Kidney (tissue), 14 donors: ENCODE measurements around the gene VAC14. TPM values are rescaled to one million over a fixed set of nuclear protein-coding genes. Genes with fewer than 3 reads are reported as not detected.

ENCODE experiments used
- DNase-seq, 5 donors: peaks; one replicate each; pipeline ENCODE4 v3.0.0-alpha.2; 2013 to 2020
- FAIRE-seq: peaks from 2 replicates; lab custom pipeline; 2012; peaks lifted over from hg19 to GRCh38; lab: Jason Lieb, UNC
- H3K27ac ChIP-seq, 2 donors: one replicate each; pipeline ENCODE4 v1.7.0; 2013; ENCODE audit warnings: low read depth in 2 of 2, low read length in 2 of 2, inconsistent platforms in 1 of 2
- H3K27me3 ChIP-seq: one replicate; pipeline ENCODE4 v1.7.1; 2013; ENCODE audit warnings: low read length, inconsistent platforms; ENCODE audit not compliant: control insufficient read depth, insufficient read depth
- H3K36me3 ChIP-seq, 3 donors: one replicate each; pipeline versions ENCODE4 v1.7.0 to v1.7.1; 2013; ENCODE audit warnings: low read length in 3 of 3, control low read depth in 1 of 3, inconsistent platforms in 1 of 3; ENCODE audit not compliant: insufficient read depth in 3 of 3, control insufficient read depth in 2 of 3
- H3K4me1 ChIP-seq, 3 donors: one replicate each; pipeline versions ENCODE4 v1.7.0 to v1.7.1; 2013; ENCODE audit warnings: low read length in 3 of 3, inconsistent platforms in 1 of 3, low read depth in 1 of 3; ENCODE audit not compliant: control insufficient read depth in 2 of 3, insufficient read depth in 2 of 3
- H3K4me3 ChIP-seq, 3 donors: one replicate each; pipeline versions ENCODE4 v1.7.0 to v1.8.1; 2013; ENCODE audit warnings: low read length in 3 of 3, control low read depth in 1 of 3, inconsistent platforms in 1 of 3
- H3K9ac ChIP-seq, 3 donors: one replicate each; pipeline versions ENCODE4 v1.7.0 to v1.7.1; 2013; ENCODE audit warnings: low read length in 3 of 3, control low read depth in 1 of 3, inconsistent platforms in 1 of 3
- H3K9me3 ChIP-seq, 3 donors: one replicate each; pipeline versions ENCODE4 v1.7.0 to v1.7.1; 2013; ENCODE audit warnings: low read length in 3 of 3, control low read depth in 1 of 3, inconsistent platforms in 1 of 3; ENCODE audit not compliant: control insufficient read depth in 2 of 3, insufficient read depth in 1 of 3
- intact Hi-C: fragments of 100-400 bp; cut with DNase I; formaldehyde crosslinking; loops from one replicate; pipeline ENCODE4 v1.11.1; 2022
- polyA plus RNA-seq: library from polyadenylated mRNA; stranded (reverse); fragments of 350-450 nt; fragmentation: Illumina TruSeq; extraction: RNeasy Lipid Tissue Mini Kit (QIAGEN cat#74804); gene quantifications from one replicate; pipeline ENCODE4 v1.2.3, GENCODE V29; 2014; ENCODE audit warnings: low read depth, low replicate concordance; ENCODE audit not compliant: insufficient read depth
- total RNA-seq: library from RNA; stranded (reverse); fragmentation: NEBNext Ultra II Directional; extraction: Animal tissue kit (Norgen Biotek cat#: 25700); gene quantifications from one replicate; pipeline ENCODE4 v1.2.1, GENCODE V29; 2021
- TF ChIP-seq, protein P1 (sequence below): IDR thresholded peaks from 3 replicates; pipeline ENCODE4 v1.5.1; 2012; ENCODE audit warnings: mild to moderate bottlenecking, moderate library complexity, borderline replicate concordance; ENCODE audit not compliant: insufficient read depth; ENCODE audit errors: extremely low read depth
- donor health status: control.
- donor health status: control.
- donor health status: control.
- donor health status: control.
- donor health status: control.
- donor health status: DM: yes; HTN: yes; CAD: no.
- donor health status: Normal renal cell carcinoma (clear cell type).

Gene VAC14
- total and polyA plus RNA-seq, 2 donors from 2014 or later: 36.8 to 41.9 TPM

- Histone ChIP-seq H3K9me3 (no peaks in the 10 kb centered on the region), H3K27ac (no peak overlapping the region), H3K4me1 (peaks cover 0 to 6% (median 0%) of the 10 kb centered on the region in 3 donors), H3K4me3 (no peak overlapping the region), H3K36me3 (no peaks in the 10 kb centered on the region), H3K27me3 (no peaks in the 10 kb centered on the region), H3K9ac (no peak overlapping the region)
- no peak for FAIRE-seq
- TF ChIP-seq, protein P1, sequence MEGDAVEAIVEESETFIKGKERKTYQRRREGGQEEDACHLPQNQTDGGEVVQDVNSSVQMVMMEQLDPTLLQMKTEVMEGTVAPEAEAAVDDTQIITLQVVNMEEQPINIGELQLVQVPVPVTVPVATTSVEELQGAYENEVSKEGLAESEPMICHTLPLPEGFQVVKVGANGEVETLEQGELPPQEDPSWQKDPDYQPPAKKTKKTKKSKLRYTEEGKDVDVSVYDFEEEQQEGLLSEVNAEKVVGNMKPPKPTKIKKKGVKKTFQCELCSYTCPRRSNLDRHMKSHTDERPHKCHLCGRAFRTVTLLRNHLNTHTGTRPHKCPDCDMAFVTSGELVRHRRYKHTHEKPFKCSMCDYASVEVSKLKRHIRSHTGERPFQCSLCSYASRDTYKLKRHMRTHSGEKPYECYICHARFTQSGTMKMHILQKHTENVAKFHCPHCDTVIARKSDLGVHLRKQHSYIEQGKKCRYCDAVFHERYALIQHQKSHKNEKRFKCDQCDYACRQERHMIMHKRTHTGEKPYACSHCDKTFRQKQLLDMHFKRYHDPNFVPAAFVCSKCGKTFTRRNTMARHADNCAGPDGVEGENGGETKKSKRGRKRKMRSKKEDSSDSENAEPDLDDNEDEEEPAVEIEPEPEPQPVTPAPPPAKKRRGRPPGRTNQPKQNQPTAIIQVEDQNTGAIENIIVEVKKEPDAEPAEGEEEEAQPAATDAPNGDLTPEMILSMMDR: no peak
- intact Hi-C loops: loop anchor here (10.0 kb wide), 1 partner anchor 122 kb away; no protein-coding TSS in a partner anchor
- no peak for DNase-seq
These were observed 144.2 kb downstream of the VAC14 start for GRCh38 chr16:70656712-70657263.

DNA sequence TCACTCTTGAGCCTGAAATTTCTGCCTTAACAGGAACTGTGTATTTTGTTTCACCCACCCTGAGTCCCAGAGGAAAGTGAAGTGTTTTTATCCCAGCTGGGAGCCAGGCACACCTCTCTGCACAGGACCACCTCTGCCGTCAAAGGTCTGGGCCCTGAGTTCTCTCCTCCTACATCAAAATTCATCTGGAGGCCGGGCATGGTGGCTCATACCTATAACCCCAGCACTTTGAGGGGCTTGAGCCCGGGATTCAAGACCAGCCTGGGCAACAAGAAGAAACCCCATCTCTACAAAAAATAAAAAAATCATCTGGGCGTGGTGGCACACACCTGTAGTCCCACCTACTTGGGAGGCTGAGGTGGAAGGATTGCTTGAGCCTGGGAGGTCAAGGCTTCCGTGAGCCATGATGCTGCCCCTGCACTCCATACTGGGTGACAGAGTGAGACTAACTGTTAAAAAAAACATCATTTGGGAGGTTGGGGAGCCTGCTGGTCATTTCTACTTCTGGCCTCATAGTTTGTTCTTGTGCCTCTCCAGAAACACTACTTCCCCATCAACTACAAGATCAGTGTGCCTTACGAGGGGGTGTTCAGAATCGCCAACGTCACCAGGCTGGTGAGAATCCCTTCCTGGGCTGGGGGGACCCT lies 144.8 kb downstream of the VAC14 start:
- DNase-seq (no peak), FAIRE-seq (no peak)
- H3K4me1 ChIP-seq: peaks cover 0 to 6% (median 0%) of the 10 kb centered on the region in 3 donors
- TF ChIP-seq, protein P1: no peak
- H3K9me3 ChIP-seq: no peaks in the 10 kb centered on the region
- no peak overlapping the region for H3K9ac ChIP-seq
- no peak overlapping the region for H3K27ac ChIP-seq
- intact Hi-C loops: loop anchor here (10.0 kb wide), 1 partner anchor 121 kb away; no protein-coding TSS in a partner anchor
- H3K4me3 ChIP-seq: no peak overlapping the region
- H3K36me3 ChIP-seq: no peaks in the 10 kb centered on the region
- no peaks in the 10 kb centered on the region for H3K27me3 ChIP-seq

DNA sequence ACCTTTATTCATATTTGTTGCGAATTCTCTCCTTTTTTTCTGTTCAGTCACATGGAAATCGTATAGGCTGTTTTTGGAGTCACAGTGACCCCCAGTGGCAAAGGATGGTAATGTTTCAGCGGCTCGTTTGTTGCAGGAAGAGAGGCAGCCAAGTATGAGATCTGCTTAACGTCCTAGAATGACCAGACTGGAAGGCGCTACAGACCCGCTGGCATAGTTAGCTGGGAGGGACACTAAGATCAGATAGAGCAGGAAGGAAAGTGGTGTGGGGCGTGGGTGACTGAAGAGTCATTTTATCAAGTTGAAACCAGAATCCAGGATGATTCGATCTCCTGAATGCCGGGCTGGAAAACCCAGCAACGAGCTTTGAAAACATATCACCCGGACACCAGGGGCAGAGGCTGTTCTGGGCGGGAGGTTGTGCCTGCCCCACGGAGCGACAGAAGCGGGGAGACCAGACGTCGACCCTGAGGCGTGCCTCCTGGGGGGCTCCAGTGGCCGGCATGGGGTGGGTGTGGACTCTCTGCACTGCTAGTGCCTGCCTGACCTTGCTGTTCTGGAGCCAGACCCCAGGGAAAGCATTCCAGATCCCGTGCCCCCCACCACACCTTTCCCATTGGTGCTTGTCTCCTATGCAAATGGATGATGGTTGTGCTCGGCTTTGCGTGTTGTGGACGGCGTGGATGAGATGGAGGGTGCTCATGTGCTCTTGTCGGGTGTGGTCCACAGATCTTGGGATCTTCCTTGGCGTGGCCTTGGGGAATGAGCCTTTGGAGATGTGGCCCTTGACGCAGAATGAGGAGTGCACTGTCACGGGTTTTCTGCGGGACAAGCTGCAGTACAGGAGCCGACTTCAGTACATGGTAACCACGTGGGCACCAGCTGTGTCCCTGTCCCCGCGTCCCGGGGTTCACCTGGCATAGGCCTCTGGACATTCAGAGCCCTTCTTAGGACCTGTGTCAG lies 146.9 kb downstream of the VAC14 start:
- Histone ChIP-seq H3K9me3 (no peaks in the 10 kb centered on the region), H3K27me3 (no peaks in the 10 kb centered on the region), H3K9ac (peak overlapping the region in 1 of 3 donors; percentile 56), H3K4me1 (peaks cover 0 to 6% (median 0%) of the 10 kb centered on the region in 3 donors), H3K4me3 (peak overlapping the region; percentile 36 to 52 (median 50)), H3K36me3 (no peaks in the 10 kb centered on the region), H3K27ac (no peak overlapping the region)
- DNase-seq (peak; percentile 79 to 94 (median 90)), FAIRE-seq (peak; percentile 97)
- intact Hi-C loops: loop anchor here (10.0 kb wide), 1 partner anchor 119 kb away; no protein-coding TSS in a partner anchor
- TF ChIP-seq, protein P1: peak; percentile 99
